ENCODE measurements around the gene CEP112. TPM values are rescaled to one million over a fixed set of nuclear protein-coding genes. Genes with fewer than 3 reads are reported as not detected.

Gene CEP112
- total RNA-seq, 2 experiments from 2014 or later = 1.2 to 1.5 TPM

DNA sequence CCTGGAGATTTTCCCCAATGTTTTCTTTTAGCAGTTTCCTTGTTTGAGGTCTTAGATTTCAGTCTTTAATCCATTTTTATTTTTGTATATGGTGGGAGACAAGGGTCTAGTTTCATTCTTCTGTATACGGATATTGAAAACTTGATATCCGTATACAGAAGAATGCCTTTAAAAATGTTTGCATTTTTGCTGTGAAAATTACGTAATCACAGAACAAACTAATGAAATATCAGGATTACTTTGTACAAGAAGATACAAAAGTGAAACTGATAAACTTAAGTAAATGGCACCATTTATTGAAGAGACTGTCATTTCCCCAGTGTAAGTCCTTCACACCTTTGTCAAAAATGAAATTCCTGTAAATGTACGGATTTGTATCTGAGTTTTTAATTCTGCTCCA, 13.3 kb downstream of the CEP112 start:
- Mint-ChIP-seq H3K36me3 (ENCODE audit: low read depth) (no peaks in the 10 kb centered on the region), H3K4me3 (no peak overlapping the region), H3K27ac (no peak overlapping the region), H3K27me3 (no peaks in the 10 kb centered on the region), H3K4me1 (ENCODE audit: low read depth) (no peaks in the 10 kb centered on the region), H3K9me3 (no peaks in the 10 kb centered on the region)
- TF ChIP-seq, protein P1, sequence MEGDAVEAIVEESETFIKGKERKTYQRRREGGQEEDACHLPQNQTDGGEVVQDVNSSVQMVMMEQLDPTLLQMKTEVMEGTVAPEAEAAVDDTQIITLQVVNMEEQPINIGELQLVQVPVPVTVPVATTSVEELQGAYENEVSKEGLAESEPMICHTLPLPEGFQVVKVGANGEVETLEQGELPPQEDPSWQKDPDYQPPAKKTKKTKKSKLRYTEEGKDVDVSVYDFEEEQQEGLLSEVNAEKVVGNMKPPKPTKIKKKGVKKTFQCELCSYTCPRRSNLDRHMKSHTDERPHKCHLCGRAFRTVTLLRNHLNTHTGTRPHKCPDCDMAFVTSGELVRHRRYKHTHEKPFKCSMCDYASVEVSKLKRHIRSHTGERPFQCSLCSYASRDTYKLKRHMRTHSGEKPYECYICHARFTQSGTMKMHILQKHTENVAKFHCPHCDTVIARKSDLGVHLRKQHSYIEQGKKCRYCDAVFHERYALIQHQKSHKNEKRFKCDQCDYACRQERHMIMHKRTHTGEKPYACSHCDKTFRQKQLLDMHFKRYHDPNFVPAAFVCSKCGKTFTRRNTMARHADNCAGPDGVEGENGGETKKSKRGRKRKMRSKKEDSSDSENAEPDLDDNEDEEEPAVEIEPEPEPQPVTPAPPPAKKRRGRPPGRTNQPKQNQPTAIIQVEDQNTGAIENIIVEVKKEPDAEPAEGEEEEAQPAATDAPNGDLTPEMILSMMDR (IDR thresholded peaks at IDR 0.05) = no peak
- ATAC-seq = no peak
- ChIA-PET POLR2A (interaction anchor here (0.6 kb wide), 1 partner anchor 51 kb away, joined by 3 read pairs; the partner anchor contains the start of gene APOH), CTCF (no interaction called here)
- no peak for DNase-seq
- intact Hi-C loops (cut with micrococcal nuclease) = no loop called here

DNA sequence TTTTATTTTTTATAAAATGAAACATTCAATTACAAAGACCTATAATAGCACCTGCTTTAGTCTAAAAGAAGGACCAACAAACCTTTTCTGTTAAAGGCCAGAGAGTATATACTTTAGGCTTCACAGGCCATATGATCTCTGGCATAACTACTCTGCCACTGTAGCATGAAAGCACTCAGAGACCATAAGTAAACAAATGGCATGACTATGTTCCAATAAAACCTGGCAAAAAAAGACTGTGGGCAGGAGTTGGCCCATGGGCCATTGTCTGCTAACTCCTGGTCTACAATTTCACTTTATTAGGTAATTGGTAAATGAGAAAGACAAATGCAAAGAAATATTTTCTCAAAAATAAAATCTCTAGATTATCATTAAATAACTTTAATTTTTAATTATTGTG, 14.9 kb downstream of the CEP112 start:
- no peaks in the 10 kb centered on the region for H3K27me3 Mint-ChIP-seq
- DNase-seq (no peak), ATAC-seq (no peak)
- ChIA-PET POLR2A (no interaction called here), CTCF (no interaction called here)
- H3K9me3 Mint-ChIP-seq = no peaks in the 10 kb centered on the region
- TF ChIP-seq, protein P1 (IDR thresholded peaks at IDR 0.05) = no peak
- no peaks in the 10 kb centered on the region for H3K36me3 Mint-ChIP-seq (ENCODE audit: low read depth)
- H3K27ac Mint-ChIP-seq = no peak overlapping the region
- intact Hi-C loops (cut with micrococcal nuclease) = no loop called here
- no peaks in the 10 kb centered on the region for H3K4me1 Mint-ChIP-seq (ENCODE audit: low read depth)
- no peak overlapping the region for H3K4me3 Mint-ChIP-seq

DNA sequence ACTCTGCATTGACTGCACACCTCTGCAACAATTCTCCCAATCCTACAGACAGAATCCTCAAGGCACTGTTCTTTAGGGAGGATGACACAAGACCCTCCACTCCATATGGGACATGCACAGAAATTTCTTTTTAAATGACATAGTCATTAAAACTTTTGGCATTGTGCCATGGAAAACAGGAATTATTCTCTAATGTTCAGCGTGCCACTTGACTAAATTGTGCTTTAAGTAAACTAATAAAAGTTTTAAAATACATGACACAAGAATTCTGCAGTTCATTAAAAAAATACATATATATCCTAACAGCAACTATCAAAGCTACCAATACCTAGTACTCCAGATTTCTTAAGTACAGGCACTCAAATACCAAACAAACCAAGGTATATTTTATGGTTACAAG, 16.0 kb downstream of the CEP112 start:
- Mint-ChIP-seq H3K27me3 (no peaks in the 10 kb centered on the region), H3K4me1 (ENCODE audit: low read depth) (no peaks in the 10 kb centered on the region), H3K4me3 (no peak overlapping the region), H3K36me3 (ENCODE audit: low read depth) (no peaks in the 10 kb centered on the region), H3K27ac (no peak overlapping the region), H3K9me3 (no peaks in the 10 kb centered on the region)
- intact Hi-C loops (cut with micrococcal nuclease) = no loop called here
- TF ChIP-seq, protein P1 (IDR thresholded peaks at IDR 0.05) = no peak
- POLR2A ChIA-PET = no interaction called here
- DNase-seq (no peak), ATAC-seq (no peak)
- CTCF ChIA-PET = no interaction called here

DNA sequence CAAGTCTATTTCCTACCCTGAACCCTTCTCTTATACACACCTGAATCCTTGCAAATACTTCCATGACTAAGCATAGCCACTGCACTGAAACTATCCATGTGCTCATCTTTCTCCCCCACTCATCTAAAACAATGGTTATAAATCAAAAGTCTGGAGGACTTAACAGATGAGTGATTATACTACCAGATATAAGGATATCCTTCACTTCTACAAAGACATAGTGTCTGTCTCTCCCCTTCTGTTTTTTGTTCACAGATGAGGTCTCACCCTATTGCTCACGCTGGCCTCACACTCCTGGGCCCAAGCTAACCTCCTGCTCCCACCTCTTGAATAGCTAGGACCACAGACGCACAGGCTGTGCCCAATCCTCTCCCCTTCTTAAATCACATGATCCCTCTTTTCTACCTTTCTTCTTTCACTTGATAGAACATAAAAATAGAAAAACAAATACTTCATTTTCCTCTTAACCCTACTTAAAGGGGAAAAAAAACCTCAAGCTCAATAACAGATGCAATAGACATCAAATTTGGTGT, 19.2 kb downstream of the CEP112 start:
- DNase-seq (no peak), ATAC-seq (no peak)
- ChIA-PET CTCF (interaction anchor here (1.1 kb wide), 1 partner anchor 18 kb away, joined by 3 read pairs; no protein-coding TSS in a partner anchor), POLR2A (interaction anchor here (0.6 kb wide), 1 partner anchor 422 kb away, joined by 3 read pairs; no protein-coding TSS in a partner anchor)
- Mint-ChIP-seq H3K27me3 (no peaks in the 10 kb centered on the region), H3K4me3 (no peak overlapping the region), H3K27ac (no peak overlapping the region), H3K9me3 (no peaks in the 10 kb centered on the region), H3K36me3 (ENCODE audit: low read depth) (no peaks in the 10 kb centered on the region), H3K4me1 (ENCODE audit: low read depth) (no peaks in the 10 kb centered on the region)
- TF ChIP-seq, protein P1 (IDR thresholded peaks at IDR 0.05) = no peak
- intact Hi-C loops (cut with micrococcal nuclease) = no loop called here

DNA sequence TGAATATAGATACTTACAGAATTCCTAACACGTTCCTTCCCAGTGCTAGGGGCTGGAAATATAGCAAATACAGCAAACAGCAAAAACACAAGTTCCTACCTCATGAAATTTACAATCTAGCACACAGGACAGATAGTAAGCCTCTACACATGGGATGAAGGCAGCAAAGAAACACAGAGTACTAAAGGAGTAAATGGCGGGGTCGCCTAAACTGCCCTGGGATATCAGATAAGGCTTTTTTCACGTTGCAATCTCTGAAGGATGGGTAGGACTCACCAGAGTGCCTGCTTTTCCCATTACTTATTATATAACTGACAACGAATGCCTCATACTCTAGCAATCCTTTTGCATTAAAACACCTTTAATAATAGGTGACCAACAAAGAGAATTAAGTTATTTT, 19.8 kb downstream of the CEP112 start:
- POLR2A ChIA-PET = no interaction called here
- CTCF ChIA-PET = no interaction called here
- no peak overlapping the region for H3K27ac Mint-ChIP-seq

More for the DNA sequence above, 19.8 kb downstream of the CEP112 start:
- H3K27me3 Mint-ChIP-seq = no peaks in the 10 kb centered on the region
- intact Hi-C loops (cut with micrococcal nuclease) = no loop called here
- TF ChIP-seq, protein P1 (IDR thresholded peaks at IDR 0.05) = no peak
- no peaks in the 10 kb centered on the region for H3K36me3 Mint-ChIP-seq (ENCODE audit: low read depth)
- H3K4me3 Mint-ChIP-seq = no peak overlapping the region
- H3K9me3 Mint-ChIP-seq = no peaks in the 10 kb centered on the region
- no peak for ATAC-seq
- no peak for DNase-seq
- no peaks in the 10 kb centered on the region for H3K4me1 Mint-ChIP-seq (ENCODE audit: low read depth)

All from activated CD8-positive, alpha-beta T cell treated with anti-CD3 and anti-CD28 coated beads for 36 hours (primary cell).